ENCODE data around the gene MVD. TPM values are rescaled to one million over a fixed set of nuclear protein-coding genes. Genes with fewer than 3 reads are reported as not detected.

The MVD gene
- total and polyA plus RNA-seq, 10 of the 15 experiments (the other 5 are each of a cell fraction or from before 2014, with no cell fraction given): 5.0 to 147 (median 65.0) TPM

DNA sequence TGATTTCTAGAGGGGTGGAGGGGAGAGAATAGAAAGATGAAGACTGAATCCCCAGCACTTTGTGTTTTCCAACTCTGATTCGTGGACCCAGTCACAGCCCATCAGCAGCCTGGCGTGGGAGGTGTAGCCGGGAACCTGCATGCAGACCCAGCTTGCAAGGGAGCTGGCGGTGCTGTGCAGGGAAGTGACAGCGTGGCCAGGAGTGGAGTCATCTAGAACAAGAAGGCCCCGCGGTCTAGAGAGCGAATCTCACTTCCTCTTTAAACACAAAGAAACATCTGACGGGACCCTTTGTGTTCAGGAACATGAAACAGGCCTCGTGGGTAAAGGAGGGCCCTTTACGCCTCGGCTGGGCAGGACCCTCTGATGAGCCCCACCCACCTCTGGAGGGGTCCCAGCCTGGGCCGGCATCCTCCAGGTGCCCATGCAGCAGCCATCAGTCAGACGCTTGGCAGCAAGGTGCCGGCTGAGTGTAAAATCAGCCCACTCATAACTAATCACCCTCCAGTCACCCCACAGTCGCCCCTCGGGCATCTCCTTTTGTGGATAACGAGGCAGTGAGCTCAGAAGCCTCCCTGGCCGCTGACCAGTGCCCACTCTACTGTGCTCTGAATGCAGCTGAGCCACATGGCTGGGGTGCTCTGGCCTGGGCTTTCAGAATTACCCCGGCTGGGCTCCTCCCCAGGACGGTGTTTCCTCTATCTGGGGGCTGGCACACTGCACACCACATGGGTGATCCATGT lies 19.0 kb upstream of the MVD start (continued):
- no peak for TF ChIP-seq NFYB (IDR thresholded peaks at IDR 0.05; ENCODE audit: insufficient read depth, low read depth, low read length)
- no peak for TF ChIP-seq ZZZ3 (IDR thresholded peaks at IDR 0.05; ENCODE audit: control insufficient read depth, insufficient read length, low read depth)
- TF ChIP-seq ZNF207 (IDR thresholded peaks at IDR 0.05; ENCODE audit: borderline replicate concordance): peak; percentile 59; the same call in 1 of the 2 replicates
- TF ChIP-seq STAT1 (conservative IDR thresholded peaks at IDR 0.05): no peak
- TF ChIP-seq TCF3 (IDR thresholded peaks at IDR 0.05; ENCODE audit: borderline replicate concordance, insufficient read depth, low read depth, low read length): 0 out of 2 replicates have a peak, but pooled peaks have one; percentile 28
- TF ChIP-seq POLR2AphosphoS5 (IDR thresholded peaks at IDR 0.05; ENCODE audit: low read length): peak; percentile 78
- TF ChIP-seq MEF2B (IDR thresholded peaks at IDR 0.05; ENCODE audit: partially characterized antibody, poor library complexity, severe bottlenecking): peak; percentile 74
- TF ChIP-seq, protein P1, sequence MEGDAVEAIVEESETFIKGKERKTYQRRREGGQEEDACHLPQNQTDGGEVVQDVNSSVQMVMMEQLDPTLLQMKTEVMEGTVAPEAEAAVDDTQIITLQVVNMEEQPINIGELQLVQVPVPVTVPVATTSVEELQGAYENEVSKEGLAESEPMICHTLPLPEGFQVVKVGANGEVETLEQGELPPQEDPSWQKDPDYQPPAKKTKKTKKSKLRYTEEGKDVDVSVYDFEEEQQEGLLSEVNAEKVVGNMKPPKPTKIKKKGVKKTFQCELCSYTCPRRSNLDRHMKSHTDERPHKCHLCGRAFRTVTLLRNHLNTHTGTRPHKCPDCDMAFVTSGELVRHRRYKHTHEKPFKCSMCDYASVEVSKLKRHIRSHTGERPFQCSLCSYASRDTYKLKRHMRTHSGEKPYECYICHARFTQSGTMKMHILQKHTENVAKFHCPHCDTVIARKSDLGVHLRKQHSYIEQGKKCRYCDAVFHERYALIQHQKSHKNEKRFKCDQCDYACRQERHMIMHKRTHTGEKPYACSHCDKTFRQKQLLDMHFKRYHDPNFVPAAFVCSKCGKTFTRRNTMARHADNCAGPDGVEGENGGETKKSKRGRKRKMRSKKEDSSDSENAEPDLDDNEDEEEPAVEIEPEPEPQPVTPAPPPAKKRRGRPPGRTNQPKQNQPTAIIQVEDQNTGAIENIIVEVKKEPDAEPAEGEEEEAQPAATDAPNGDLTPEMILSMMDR (IDR thresholded peaks at IDR 0.05 in 2 of 3, conservative IDR thresholded peaks at IDR 0.05 in 1 of 3; ENCODE audit: control insufficient read depth in 2 of 3, extremely low read depth in 1 of 3, insufficient read depth in 1 of 3, low read depth in 3 of 3, low read length in 3 of 3): no peak
- peak; percentile 96 for TF ChIP-seq IRF4 (IDR thresholded peaks at IDR 0.05; ENCODE audit: low read depth, low read length)
- TF ChIP-seq SRF (IDR thresholded peaks at IDR 0.05; ENCODE audit: low read depth in 2 of 2, low read length in 2 of 2): 0 out of 4 replicates have a peak, but pooled peaks of 1 of the 2 experiments have one; percentile 67
- peak; percentile 67 for TF ChIP-seq CREM (IDR thresholded peaks at IDR 0.05; ENCODE audit: low read depth)
- no peak for TF ChIP-seq CHD1 (IDR thresholded peaks at IDR 0.05; ENCODE audit: low read depth, low read length)
- TF ChIP-seq, protein P2, sequence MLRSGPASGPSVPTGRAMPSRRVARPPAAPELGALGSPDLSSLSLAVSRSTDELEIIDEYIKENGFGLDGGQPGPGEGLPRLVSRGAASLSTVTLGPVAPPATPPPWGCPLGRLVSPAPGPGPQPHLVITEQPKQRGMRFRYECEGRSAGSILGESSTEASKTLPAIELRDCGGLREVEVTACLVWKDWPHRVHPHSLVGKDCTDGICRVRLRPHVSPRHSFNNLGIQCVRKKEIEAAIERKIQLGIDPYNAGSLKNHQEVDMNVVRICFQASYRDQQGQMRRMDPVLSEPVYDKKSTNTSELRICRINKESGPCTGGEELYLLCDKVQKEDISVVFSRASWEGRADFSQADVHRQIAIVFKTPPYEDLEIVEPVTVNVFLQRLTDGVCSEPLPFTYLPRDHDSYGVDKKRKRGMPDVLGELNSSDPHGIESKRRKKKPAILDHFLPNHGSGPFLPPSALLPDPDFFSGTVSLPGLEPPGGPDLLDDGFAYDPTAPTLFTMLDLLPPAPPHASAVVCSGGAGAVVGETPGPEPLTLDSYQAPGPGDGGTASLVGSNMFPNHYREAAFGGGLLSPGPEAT (IDR thresholded peaks at IDR 0.05; ENCODE audit: low read depth): peak; percentile 81
- TF ChIP-seq, protein P3, sequence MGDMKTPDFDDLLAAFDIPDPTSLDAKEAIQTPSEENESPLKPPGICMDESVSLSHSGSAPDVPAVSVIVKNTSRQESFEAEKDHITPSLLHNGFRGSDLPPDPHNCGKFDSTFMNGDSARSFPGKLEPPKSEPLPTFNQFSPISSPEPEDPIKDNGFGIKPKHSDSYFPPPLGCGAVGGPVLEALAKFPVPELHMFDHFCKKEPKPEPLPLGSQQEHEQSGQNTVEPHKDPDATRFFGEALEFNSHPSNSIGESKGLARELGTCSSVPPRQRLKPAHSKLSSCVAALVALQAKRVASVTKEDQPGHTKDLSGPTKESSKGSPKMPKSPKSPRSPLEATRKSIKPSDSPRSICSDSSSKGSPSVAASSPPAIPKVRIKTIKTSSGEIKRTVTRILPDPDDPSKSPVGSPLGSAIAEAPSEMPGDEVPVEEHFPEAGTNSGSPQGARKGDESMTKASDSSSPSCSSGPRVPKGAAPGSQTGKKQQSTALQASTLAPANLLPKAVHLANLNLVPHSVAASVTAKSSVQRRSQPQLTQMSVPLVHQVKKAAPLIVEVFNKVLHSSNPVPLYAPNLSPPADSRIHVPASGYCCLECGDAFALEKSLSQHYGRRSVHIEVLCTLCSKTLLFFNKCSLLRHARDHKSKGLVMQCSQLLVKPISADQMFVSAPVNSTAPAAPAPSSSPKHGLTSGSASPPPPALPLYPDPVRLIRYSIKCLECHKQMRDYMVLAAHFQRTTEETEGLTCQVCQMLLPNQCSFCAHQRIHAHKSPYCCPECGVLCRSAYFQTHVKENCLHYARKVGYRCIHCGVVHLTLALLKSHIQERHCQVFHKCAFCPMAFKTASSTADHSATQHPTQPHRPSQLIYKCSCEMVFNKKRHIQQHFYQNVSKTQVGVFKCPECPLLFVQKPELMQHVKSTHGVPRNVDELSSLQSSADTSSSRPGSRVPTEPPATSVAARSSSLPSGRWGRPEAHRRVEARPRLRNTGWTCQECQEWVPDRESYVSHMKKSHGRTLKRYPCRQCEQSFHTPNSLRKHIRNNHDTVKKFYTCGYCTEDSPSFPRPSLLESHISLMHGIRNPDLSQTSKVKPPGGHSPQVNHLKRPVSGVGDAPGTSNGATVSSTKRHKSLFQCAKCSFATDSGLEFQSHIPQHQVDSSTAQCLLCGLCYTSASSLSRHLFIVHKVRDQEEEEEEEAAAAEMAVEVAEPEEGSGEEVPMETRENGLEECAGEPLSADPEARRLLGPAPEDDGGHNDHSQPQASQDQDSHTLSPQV (IDR thresholded peaks at IDR 0.05): no peak
- TF ChIP-seq PML (IDR thresholded peaks at IDR 0.05; ENCODE audit: low read length): no peak
- TF ChIP-seq, protein P4, sequence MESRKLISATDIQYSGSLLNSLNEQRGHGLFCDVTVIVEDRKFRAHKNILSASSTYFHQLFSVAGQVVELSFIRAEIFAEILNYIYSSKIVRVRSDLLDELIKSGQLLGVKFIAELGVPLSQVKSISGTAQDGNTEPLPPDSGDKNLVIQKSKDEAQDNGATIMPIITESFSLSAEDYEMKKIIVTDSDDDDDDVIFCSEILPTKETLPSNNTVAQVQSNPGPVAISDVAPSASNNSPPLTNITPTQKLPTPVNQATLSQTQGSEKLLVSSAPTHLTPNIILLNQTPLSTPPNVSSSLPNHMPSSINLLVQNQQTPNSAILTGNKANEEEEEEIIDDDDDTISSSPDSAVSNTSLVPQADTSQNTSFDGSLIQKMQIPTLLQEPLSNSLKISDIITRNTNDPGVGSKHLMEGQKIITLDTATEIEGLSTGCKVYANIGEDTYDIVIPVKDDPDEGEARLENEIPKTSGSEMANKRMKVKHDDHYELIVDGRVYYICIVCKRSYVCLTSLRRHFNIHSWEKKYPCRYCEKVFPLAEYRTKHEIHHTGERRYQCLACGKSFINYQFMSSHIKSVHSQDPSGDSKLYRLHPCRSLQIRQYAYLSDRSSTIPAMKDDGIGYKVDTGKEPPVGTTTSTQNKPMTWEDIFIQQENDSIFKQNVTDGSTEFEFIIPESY (IDR thresholded peaks at IDR 0.05): no peak
- peak; percentile 65; the same call in 1 of the 2 replicates for TF ChIP-seq TAF1 (IDR thresholded peaks at IDR 0.05; ENCODE audit: borderline replicate concordance, low read depth, low read length)
- TF ChIP-seq ZNF217 (IDR thresholded peaks at IDR 0.05): peak; percentile 66; the same call in 1 of the 2 replicates
- peak; percentile 2; the same call in 1 of the 2 replicates for TF ChIP-seq JUNB (IDR thresholded peaks at IDR 0.05)
- TF ChIP-seq NBN (IDR thresholded peaks at IDR 0.05): peak; percentile 87; the same call in 1 of the 2 replicates

All from GM12878 (cell line).